HG03558 (cell line): Measurements from ENCODE around the gene EFCC1.

Source experiments
- ATAC-seq: cut with Tn5 transposase; IDR thresholded peaks from one replicate; pipeline ENCODE4 v1.9.1; 2021; ENCODE audit warnings: moderate number of reproducible peaks; ENCODE audit not compliant: unreplicated experiment; ENCODE audit errors: extremely low read depth

EFCC1 gene

DNA sequence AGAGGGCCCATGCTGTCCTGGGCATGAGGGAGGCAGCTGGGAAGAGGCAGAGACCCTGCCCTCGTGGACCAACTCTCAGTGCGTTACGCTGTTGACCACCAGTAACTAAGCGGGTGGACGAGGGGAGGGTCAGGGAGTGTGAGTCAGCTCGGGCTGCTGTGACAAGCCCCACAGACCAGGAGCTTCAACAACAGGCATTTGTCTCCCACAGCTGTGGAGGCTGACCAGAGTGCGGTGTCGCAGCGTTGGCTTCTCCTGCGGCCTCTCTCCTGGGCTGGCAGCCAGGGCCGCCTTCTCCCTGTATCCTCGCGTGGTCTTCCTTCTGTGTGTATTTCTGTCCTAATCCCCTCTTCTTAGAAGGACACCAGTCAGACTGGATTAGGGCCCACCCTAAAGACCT lies 13.0 kb downstream of the EFCC1 start:
- ATAC-seq: no peak

GRCh38 chr3:129014793-129015345 lies 13.8 kb downstream of the EFCC1 start:
- no peak for ATAC-seq

GRCh38 chr3:129015388-129016105 lies 14.4 kb downstream of the EFCC1 start:
- ATAC-seq: no peak

DNA sequence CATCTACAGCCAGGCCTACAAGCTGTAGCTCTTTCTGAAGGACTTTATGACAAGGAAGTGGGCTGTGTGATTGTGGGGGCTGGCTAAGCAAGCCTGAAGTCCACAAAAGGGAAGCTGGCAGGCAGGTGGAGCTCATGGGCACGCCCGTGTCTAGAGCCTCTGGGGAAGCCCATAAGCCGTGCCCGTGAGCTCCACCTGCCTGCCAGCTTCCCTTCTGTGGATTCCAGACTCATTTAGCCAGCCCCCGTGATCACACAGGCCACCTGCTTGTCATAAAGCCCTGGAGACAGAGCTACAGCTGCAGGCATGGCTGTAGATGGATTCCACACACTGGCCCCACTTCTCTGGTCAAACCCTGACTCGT lies 15.2 kb downstream of the EFCC1 start:
- no peak for ATAC-seq

GRCh38 chr3:129016720-129017483 lies 15.8 kb downstream of the EFCC1 start:
- ATAC-seq: no peak

GRCh38 chr3:129017484-129017899 lies 16.4 kb downstream of the EFCC1 start:
- no peak for ATAC-seq

DNA sequence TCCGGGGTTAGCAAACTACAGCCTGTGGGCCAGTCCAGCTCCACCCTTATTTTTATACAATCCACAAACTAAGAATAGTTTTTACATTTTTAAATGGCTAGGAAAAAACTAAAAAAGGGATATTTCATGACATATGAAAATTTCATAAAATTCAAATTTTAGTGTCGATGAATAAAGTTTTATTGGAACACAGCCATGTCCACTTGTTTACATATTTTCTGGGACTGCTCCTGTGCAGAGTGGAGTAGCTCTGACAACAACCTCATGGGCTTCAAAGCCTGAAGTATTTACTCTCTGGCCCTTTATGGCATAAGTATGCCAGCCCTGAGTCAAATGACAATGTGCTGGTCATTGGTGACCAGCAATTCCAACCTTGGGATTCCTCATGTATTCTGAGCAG lies 17.2 kb downstream of the EFCC1 start:
- ATAC-seq: no peak

DNA sequence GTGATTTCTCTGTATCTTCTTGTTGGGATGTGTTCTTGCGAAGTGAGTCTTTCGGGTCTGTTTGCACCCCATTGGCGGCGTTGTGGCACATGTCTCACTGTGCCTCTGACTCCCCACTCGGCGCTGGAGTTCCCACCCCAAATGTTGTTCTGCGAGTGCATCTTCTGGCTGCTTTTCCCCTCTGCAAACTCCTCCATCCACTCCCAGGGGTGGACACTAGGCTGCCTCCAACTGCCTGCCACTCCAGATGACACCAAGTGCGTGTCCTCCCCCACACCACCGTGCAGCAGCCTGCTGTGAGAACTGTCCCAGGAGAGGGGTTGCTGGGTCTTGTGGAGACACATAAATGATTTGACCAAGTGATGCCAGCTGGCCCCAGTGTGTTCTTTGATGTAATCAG lies 17.6 kb downstream of the EFCC1 start:
- ATAC-seq: no peak

GRCh38 chr3:129019266-129019665 lies 18.2 kb downstream of the EFCC1 start:
- ATAC-seq: no peak

DNA sequence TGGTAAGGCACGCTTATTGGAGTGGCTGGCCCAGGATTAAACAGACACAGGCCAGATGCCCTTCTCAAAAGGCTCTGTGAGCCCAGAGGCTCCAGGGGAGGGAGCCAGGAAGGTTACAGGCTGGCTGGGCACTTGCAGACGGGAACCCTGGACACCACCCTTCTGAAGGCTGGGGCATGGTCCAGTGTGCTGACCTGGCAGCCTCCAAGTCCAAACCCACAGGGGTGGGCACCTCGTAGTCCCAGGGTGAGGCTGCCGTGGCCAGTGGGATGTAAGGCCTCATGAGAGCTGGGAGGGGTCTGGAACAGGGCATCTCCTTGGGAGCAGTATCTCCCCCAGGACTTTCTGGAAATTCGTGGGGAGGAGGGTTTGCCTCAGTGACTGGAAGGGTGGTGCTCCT lies 19.6 kb downstream of the EFCC1 start:
- no peak for ATAC-seq

GRCh38 chr3:129021140-129021551 lies 20.0 kb downstream of the EFCC1 start:
- no peak for ATAC-seq

- ATAC-seq: no peak
Observed at GRCh38 chr3:129022114-129023007, 21.3 kb downstream of the EFCC1 start.

GRCh38 chr3:129023008-129023358 lies 21.9 kb downstream of the EFCC1 start:
- no peak for ATAC-seq

GRCh38 chr3:129023909-129024308 lies 22.8 kb downstream of the EFCC1 start:
- ATAC-seq: no peak

GRCh38 chr3:129025108-129025507 lies 24.0 kb downstream of the EFCC1 start:
- no peak for ATAC-seq

DNA sequence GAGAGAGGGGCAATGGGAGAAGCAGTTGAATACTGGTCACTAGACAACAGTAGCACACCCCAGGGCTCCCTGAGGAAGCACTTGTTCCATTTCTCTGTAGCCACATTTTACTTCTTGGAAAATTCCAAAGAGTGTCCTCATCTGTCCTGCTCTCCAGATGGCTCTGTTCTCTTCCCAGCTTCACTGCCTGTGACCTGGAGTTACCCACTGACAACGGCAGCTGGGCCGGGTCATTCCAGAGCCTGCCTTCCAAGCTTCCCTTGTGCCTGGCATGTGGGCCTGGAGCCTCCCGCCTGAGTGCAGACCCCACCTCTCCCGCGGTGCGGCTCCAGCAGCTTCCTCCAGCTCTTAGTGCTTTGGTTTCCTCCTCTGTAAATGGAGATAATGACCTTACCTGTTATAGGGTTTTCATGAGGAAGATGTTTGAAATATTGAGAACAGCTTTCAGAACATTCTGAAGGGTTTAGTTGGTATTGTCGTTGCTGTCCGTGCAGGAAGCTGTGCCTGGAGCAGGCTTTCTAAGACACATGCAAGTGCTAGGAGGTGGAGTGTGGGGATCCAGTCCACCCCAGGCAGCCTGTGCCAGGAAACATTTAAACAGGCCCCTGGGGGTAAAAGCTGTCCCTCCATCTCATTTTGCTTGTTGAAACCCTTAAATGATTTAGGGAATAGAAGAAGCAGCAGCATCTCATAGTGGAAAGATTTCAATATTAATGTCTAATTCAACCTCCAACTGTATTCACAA lies 24.8 kb downstream of the EFCC1 start:
- ATAC-seq: no peak

- peak; percentile 90 for ATAC-seq
Observed at GRCh38 chr3:129026728-129027543, 25.8 kb downstream of the EFCC1 start.

DNA sequence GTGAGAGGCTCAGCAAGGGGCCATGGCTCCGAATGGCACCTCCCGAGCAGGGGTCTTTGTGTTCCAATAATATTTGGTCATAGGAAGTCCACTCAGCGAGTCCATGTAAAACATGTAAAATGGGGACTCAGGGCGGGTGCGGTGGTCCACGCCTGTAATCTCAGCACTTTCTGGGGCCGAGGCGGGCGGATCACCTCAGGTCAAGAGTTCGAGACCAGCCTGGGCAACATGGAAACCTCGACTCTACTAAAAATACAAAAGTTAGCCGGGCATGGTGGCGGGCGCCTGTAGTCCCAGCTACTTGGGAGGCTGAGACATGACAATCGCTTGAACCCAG lies 26.4 kb downstream of the EFCC1 start:
- no peak for ATAC-seq

DNA sequence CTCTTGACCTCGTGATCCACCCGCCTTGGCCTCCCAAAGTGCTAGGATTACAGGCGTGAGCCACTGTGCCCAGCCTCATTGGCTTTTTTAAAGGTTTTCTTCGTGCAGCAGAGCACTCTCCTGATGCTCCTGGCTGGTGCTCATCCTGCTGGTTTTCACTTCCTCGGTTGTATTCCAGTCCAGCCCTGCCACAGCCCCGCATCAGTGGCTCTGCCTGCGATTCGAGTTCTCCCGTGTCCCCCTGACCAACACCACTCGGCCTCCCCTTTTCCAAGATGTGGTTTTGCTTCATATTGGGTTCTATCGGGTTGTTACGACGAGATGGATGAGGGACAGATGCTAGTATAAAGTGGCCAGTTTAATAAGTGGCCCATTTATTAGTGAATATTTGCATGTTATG lies 27.8 kb downstream of the EFCC1 start:
- ATAC-seq: no peak
